Suprapubic skin (tissue), 4 donors: ENCODE results near the gene CTNNBL1. TPM values are rescaled to one million over a fixed set of nuclear protein-coding genes. Genes with fewer than 3 reads are reported as not detected.

Experiments
- DNase-seq, 2 donors: peaks; one replicate each; pipeline ENCODE4 v3.0.0-alpha.2; 2019; ENCODE audit warnings: low spot score in 2 of 2
- H3K27ac ChIP-seq: fragments of 200-600 bp; sonication (generic); one replicate; pipeline ENCODE4 v1.5.1; 2019
- H3K27me3 ChIP-seq: fragments of 200-600 bp; sonication (generic); one replicate; pipeline ENCODE4 v1.5.1; 2019
- H3K36me3 ChIP-seq: fragments of 200-600 bp; sonication (generic); one replicate; pipeline ENCODE4 v1.5.1; 2019
- H3K4me1 ChIP-seq: fragments of 200-600 bp; sonication (generic); one replicate; pipeline ENCODE4 v1.5.1; 2019
- H3K4me3 ChIP-seq: fragments of 200-600 bp; sonication (generic); one replicate; pipeline ENCODE4 v1.5.1; 2019; ENCODE audit warnings: mild to moderate bottlenecking
- H3K9me3 ChIP-seq: fragments of 200-600 bp; sonication (generic); one replicate; pipeline ENCODE4 v1.5.1; 2019
- CTCF ChIP-seq, 2 donors: fragments of 200-600 bp in 1 of 2; fragments of 450-650 bp in 1 of 2; sonication (generic) in 1 of 2; IDR thresholded peaks; one replicate each; pipeline ENCODE4 v1.5.1; 2016 to 2019; ENCODE audit warnings: antibody characterized with exemption in 2 of 2, mild to moderate bottlenecking in 1 of 2, moderate library complexity in 1 of 2
- EP300 ChIP-seq: sonication (generic); formaldehyde crosslinking; IDR thresholded peaks from one replicate; pipeline ENCODE4 v1.6.1; 2017; ENCODE audit warnings: antibody characterized with exemption
- POLR2A ChIP-seq, 2 donors: fragments of 450-650 bp; IDR thresholded peaks; one replicate each; pipeline ENCODE4 v1.6.1; 2017; ENCODE audit warnings: antibody characterized with exemption in 2 of 2, mild to moderate bottlenecking in 2 of 2, moderate library complexity in 2 of 2
- POLR2AphosphoS5 ChIP-seq, 3 donors: sonication (generic); formaldehyde crosslinking; IDR thresholded peaks; one replicate each; pipeline ENCODE4 v1.6.1; 2017; ENCODE audit warnings: antibody characterized with exemption in 3 of 3
- WGBS: methylation state at CpG from one replicate; pipeline ENCODE4 v1.1.5; 2018; 5-methylcytosine and 5-hydroxymethylcytosine counted together
- total RNA-seq, 4 donors: library from RNA; depleted of rRNA; stranded (reverse); fragments of >200 nt; gene quantifications; one replicate each; pipeline ENCODE4 v1.1.0, GENCODE V29; 2016

The CTNNBL1 gene
- total RNA-seq, 4 donors from 2014 or later, result 17.2 to 27.4 (median 26.1) TPM

- TF ChIP-seq EP300 (no peak), POLR2AphosphoS5 (IDR thresholded peaks at IDR 0.05) (no peak), CTCF (IDR thresholded peaks at IDR 0.05) (no peak), POLR2A (IDR thresholded peaks at IDR 0.05) (no peak)
- DNase-seq, result no peak
- Histone ChIP-seq H3K4me1 (no peaks in the 10 kb centered on the region), H3K27ac (no peak overlapping the region), H3K36me3 (peaks cover 44% of the 10 kb centered on the region), H3K4me3 (no peak overlapping the region), H3K27me3 (no peaks in the 10 kb centered on the region), H3K9me3 (no peaks in the 10 kb centered on the region)
Measured at GRCh38 chr20:37735541-37735940, 41.7 kb downstream of the CTNNBL1 start.

GRCh38 chr20:37736132-37736531, 42.3 kb downstream of the CTNNBL1 start:
- H3K4me1 ChIP-seq, result no peaks in the 10 kb centered on the region
- no peaks in the 10 kb centered on the region for H3K9me3 ChIP-seq
- TF ChIP-seq POLR2A (IDR thresholded peaks at IDR 0.05) (no peak), CTCF (IDR thresholded peaks at IDR 0.05) (no peak), POLR2AphosphoS5 (IDR thresholded peaks at IDR 0.05) (no peak), EP300 (no peak)
- no peak overlapping the region for H3K4me3 ChIP-seq
- H3K36me3 ChIP-seq, result peaks cover 49% of the 10 kb centered on the region
- H3K27me3 ChIP-seq, result no peaks in the 10 kb centered on the region
- no peak overlapping the region for H3K27ac ChIP-seq
- DNase-seq, result no peak
- 92% methylated on average over 2 of the region's 2 CpGs for WGBS

- Histone ChIP-seq H3K9me3 (no peaks in the 10 kb centered on the region), H3K4me3 (no peak overlapping the region), H3K27me3 (no peaks in the 10 kb centered on the region), H3K4me1 (no peaks in the 10 kb centered on the region), H3K27ac (no peak overlapping the region), H3K36me3 (peaks cover 48% of the 10 kb centered on the region)
- 82% methylated on average over 5 of the region's 5 CpGs for WGBS
- DNase-seq, result no peak
- TF ChIP-seq EP300 (no peak), POLR2AphosphoS5 (IDR thresholded peaks at IDR 0.05) (no peak), CTCF (IDR thresholded peaks at IDR 0.05) (no peak), POLR2A (IDR thresholded peaks at IDR 0.05) (no peak)
Measured at GRCh38 chr20:37737826-37738420, 44.1 kb downstream of the CTNNBL1 start.

GRCh38 chr20:37741055-37741454, 47.2 kb downstream of the CTNNBL1 start:
- no peaks in the 10 kb centered on the region for H3K4me1 ChIP-seq
- no peak for DNase-seq
- no peak overlapping the region for H3K27ac ChIP-seq
- no peaks in the 10 kb centered on the region for H3K27me3 ChIP-seq
- H3K9me3 ChIP-seq, result no peaks in the 10 kb centered on the region
- H3K4me3 ChIP-seq, result no peak overlapping the region
- TF ChIP-seq EP300, result no peak
- no peak for TF ChIP-seq POLR2A (IDR thresholded peaks at IDR 0.05)
- no peak for TF ChIP-seq CTCF (IDR thresholded peaks at IDR 0.05)
- TF ChIP-seq POLR2AphosphoS5 (IDR thresholded peaks at IDR 0.05), result no peak
- H3K36me3 ChIP-seq, result peaks cover 39% of the 10 kb centered on the region
- WGBS, result 89% methylated on average over 3 of the region's 3 CpGs

GRCh38 chr20:37741570-37741969, 47.7 kb downstream of the CTNNBL1 start:
- no peaks in the 10 kb centered on the region for H3K9me3 ChIP-seq
- no peak overlapping the region for H3K4me3 ChIP-seq
- no peak for DNase-seq
- no peaks in the 10 kb centered on the region for H3K27me3 ChIP-seq
- H3K36me3 ChIP-seq, result peaks cover 40% of the 10 kb centered on the region
- TF ChIP-seq CTCF (IDR thresholded peaks at IDR 0.05) (no peak), POLR2AphosphoS5 (IDR thresholded peaks at IDR 0.05) (no peak), POLR2A (IDR thresholded peaks at IDR 0.05) (no peak), EP300 (no peak)
- 69% methylated on average over 1 of the region's 1 CpG for WGBS
- H3K27ac ChIP-seq, result no peak overlapping the region
- H3K4me1 ChIP-seq, result no peaks in the 10 kb centered on the region
